ENCODE results near the gene PSMB11. TPM values are rescaled to one million over a fixed set of nuclear protein-coding genes. Genes with fewer than 3 reads are reported as not detected.

PSMB11 gene
- total and polyA plus RNA-seq, 9 donors = not detected

GRCh38 chr14:23047751-23048693, 6.0 kb downstream of the PSMB11 start:
- Histone ChIP-seq H3K36me3 (no peaks in the 10 kb centered on the region), H3K4me3 (no peak overlapping the region), H3K27me3 (no peaks in the 10 kb centered on the region), H3K4me1 (ENCODE audit: insufficient read depth) (no peaks in the 10 kb centered on the region), H3K9me3 (no peaks in the 10 kb centered on the region), H3K27ac (no peak overlapping the region)
- 82 to 85% (median 83%) methylated on average over 44 to 85 of the region's 85 CpGs for WGBS, 3 donors
- DNase-seq = peak in 1 of 5 donors; percentile 26
- TF ChIP-seq EP300 (IDR thresholded peaks at IDR 0.05) (no peak), CTCF (IDR thresholded peaks at IDR 0.05) (no peak), POLR2A (IDR thresholded peaks at IDR 0.05) (no peak)
- intact Hi-C loops (cut with DNase I) = no loop called here

DNA sequence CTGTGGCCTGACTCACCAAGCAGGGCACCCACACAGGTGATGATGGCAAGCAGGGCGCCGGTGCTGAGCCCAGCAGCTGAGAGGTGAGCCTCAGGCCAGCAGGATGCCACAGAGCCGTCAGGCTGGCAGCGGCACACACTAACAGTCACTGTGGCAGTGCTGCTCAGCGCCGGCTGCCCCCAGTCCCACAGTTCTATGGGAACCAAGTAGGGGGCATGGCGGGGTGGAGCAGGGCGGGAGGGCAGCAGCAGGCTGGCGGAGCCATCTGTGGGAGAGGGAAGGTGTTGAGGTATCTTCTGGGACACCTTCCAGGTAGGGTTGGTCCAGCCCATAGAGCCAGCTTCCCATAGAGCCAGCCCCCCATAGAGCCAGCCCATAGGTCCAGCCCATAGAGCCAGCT, 7.0 kb downstream of the PSMB11 start:
- H3K4me1 ChIP-seq (ENCODE audit: insufficient read depth) = no peaks in the 10 kb centered on the region
- no peak overlapping the region for H3K27ac ChIP-seq
- TF ChIP-seq CTCF (IDR thresholded peaks at IDR 0.05) (no peak), POLR2A (IDR thresholded peaks at IDR 0.05) (no peak), EP300 (IDR thresholded peaks at IDR 0.05) (no peak)
- H3K36me3 ChIP-seq = no peaks in the 10 kb centered on the region
- intact Hi-C loops (cut with DNase I) = no loop called here
- DNase-seq = peak in 1 of 5 donors; percentile 24
- no peaks in the 10 kb centered on the region for H3K27me3 ChIP-seq
- WGBS, 3 donors = 94 to 99% (median 98%) methylated on average over 9 of the region's 9 CpGs
- H3K4me3 ChIP-seq = no peak overlapping the region
- H3K9me3 ChIP-seq = no peaks in the 10 kb centered on the region

GRCh38 chr14:23051141-23052057, 9.4 kb downstream of the PSMB11 start:
- TF ChIP-seq CTCF (IDR thresholded peaks at IDR 0.05) (no peak), POLR2A (IDR thresholded peaks at IDR 0.05) (no peak), EP300 (IDR thresholded peaks at IDR 0.05) (no peak)
- Histone ChIP-seq H3K4me3 (no peak overlapping the region), H3K9me3 (no peaks in the 10 kb centered on the region), H3K27me3 (no peaks in the 10 kb centered on the region), H3K27ac (no peak overlapping the region), H3K4me1 (ENCODE audit: insufficient read depth) (no peaks in the 10 kb centered on the region), H3K36me3 (no peaks in the 10 kb centered on the region)
- DNase-seq = peak in 1 of 5 donors; percentile 12
- 66 to 77% (median 71%) methylated on average over 5 of the region's 5 CpGs for WGBS, 3 donors
- intact Hi-C loops (cut with DNase I) = loop anchor here in 1 of 4 donors (5.0 kb wide), 1 partner anchor 54 kb away; no protein-coding TSS in a partner anchor

DNA sequence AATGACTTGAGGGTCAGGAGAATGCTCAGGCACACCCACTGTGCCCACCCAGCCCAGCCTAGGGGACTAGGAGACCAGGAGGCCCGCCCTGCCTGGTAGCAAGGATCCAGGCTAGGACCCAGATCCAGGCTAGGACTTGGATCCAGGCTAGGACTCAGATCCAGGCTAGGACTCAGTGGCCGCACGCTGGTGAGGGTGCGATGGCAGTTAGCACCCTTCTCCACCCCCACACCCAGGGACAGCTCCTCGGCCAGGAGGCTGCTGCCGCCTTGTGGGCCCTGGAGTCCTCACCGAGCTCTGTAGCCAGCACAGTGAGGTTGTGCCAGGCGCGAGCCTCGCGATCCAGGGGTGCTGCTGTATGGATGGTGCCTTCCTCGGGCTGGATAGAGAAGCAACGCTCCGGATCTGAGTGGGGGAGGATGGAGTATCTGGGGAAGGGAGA, 10.2 kb downstream of the PSMB11 start:
- no peaks in the 10 kb centered on the region for H3K36me3 ChIP-seq
- H3K4me3 ChIP-seq = no peak overlapping the region
- H3K27ac ChIP-seq = no peak overlapping the region
- no peaks in the 10 kb centered on the region for H3K9me3 ChIP-seq
- H3K4me1 ChIP-seq (ENCODE audit: insufficient read depth) = no peaks in the 10 kb centered on the region
- intact Hi-C loops (cut with DNase I) = loop anchor here in 1 of 4 donors (5.0 kb wide), 1 partner anchor 55 kb away; no protein-coding TSS in a partner anchor
- TF ChIP-seq EP300 (IDR thresholded peaks at IDR 0.05) (no peak), CTCF (IDR thresholded peaks at IDR 0.05) (no peak)
- H3K27me3 ChIP-seq = no peaks in the 10 kb centered on the region
- WGBS, 3 donors = 63 to 70% (median 63%) methylated on average over 14 of the region's 14 CpGs
- DNase-seq = peak in 2 of 5 donors; percentile 25 to 31
